K562 (cell line): Measurements from ENCODE around the gene USP46. TPM values are rescaled to one million over a fixed set of nuclear protein-coding genes. Genes with fewer than 3 reads are reported as not detected.

Experiments used
- ATAC-seq: fragments of 200-7000 bp; cut with Tn5 transposase; 3 replicates; pipeline ENCODE4 v1.9.1; 2020; ENCODE audit warnings: moderate library complexity
- BruUV-seq: library from RNA; stranded (reverse); fragments of 400-500 nt; replicated peaks from 2 replicates; lab custom pipeline; 2021; lab: Mats Ljungman, UMichigan
- CTCF ChIA-PET: fragments of 300-600 bp; formaldehyde crosslinking; extraction: SDS; loops from one replicate; lab custom pipeline; 2021; ENCODE audit warnings: low intra/inter-chr PET ratio; lab: Yijun Ruan, JAX
- POLR2A ChIA-PET: fragments of 300-600, 350-650 bp; sonication (Branson Sonifier 250); formaldehyde crosslinking; extraction: SDS; loops from one replicate; lab custom pipeline; 2021; ENCODE audit warnings: antibody characterized with exemption, inconsistent platforms; lab: Yijun Ruan, JAX
- DNase-seq, 4 experiments: peaks; one replicate each; pipeline versions ENCODE4 v3.0.0 to v3.0.0-alpha.2; 2011 to 2018; ENCODE audit warnings: low spot score in 3 of 4, mixed read lengths in 3 of 4; ENCODE audit errors: extremely low read depth in 1 of 4
- FAIRE-seq: peaks from 2 replicates; lab custom pipeline; 2011; peaks lifted over from hg19 to GRCh38; lab: Jason Lieb, UNC
- H2AFZ ChIP-seq: 2 replicates; pipeline ENCODE4 v1.6.0; 2011; ENCODE audit warnings: low read depth, low read length, control low read depth, inconsistent platforms
- H3K27ac ChIP-seq: fragments of 200-600 bp; 3 replicates; pipeline ENCODE4 v1.8.0; 2011; ENCODE audit warnings: low read depth, mild to moderate bottlenecking, control low read depth, inconsistent platforms, low read length, moderate library complexity, mixed read lengths; ENCODE audit errors: extremely low read depth
- H3K27me3 ChIP-seq, 2 experiments: fragments of 300-600 bp in 1 of 2; 2 replicates in 1 of 2; 3 replicates in 1 of 2; pipeline versions ENCODE4 v1.6.0 to v1.8.0; 2011; ENCODE audit warnings: inconsistent platforms in 2 of 2, low read length in 2 of 2, mild to moderate bottlenecking in 1 of 2, mixed read lengths in 1 of 2, moderate library complexity in 1 of 2; ENCODE audit not compliant: control insufficient read depth in 2 of 2, insufficient read depth in 2 of 2
- H3K36me3 ChIP-seq: fragments of 300-600 bp; 3 replicates; pipeline ENCODE4 v1.8.0; 2011; ENCODE audit warnings: mild to moderate bottlenecking, low read length, inconsistent platforms; ENCODE audit not compliant: control insufficient read depth, insufficient read depth
- H3K4me1 ChIP-seq, 2 experiments: fragments of 200-600 bp in 1 of 2; replicated peaks in 1 of 2; 2 replicates in 1 of 2; 3 replicates in 1 of 2; pipeline versions ENCODE4 v1.5.1 to v1.8.0; 2011; ENCODE audit warnings: inconsistent platforms in 2 of 2, low read length in 2 of 2, mild to moderate bottlenecking in 1 of 2, mixed read lengths in 1 of 2, moderate library complexity in 1 of 2; ENCODE audit not compliant: control insufficient read depth in 2 of 2, insufficient read depth in 2 of 2
- H3K4me2 ChIP-seq: 2 replicates; pipeline ENCODE4 v1.6.1; 2011; ENCODE audit warnings: low read length, control low read depth, inconsistent platforms, mixed read lengths; ENCODE audit not compliant: insufficient read depth
- H3K4me3 ChIP-seq: fragments of 200-600 bp; sonication (generic), shearing (Covaris generic); 2 replicates; pipeline ENCODE4 v1.5.1; 2016; ENCODE audit warnings: control low read depth, inconsistent platforms
- H3K79me2 ChIP-seq: fragments of 200-600 bp; 3 replicates; pipeline ENCODE4 v1.8.0; 2011; ENCODE audit warnings: low read length, inconsistent platforms; ENCODE audit not compliant: control insufficient read depth, insufficient read depth
- H3K9ac ChIP-seq, 2 experiments: 2 replicates each; pipeline versions ENCODE4 v1.6.0 to v1.6.1; 2011; ENCODE audit warnings: low read depth in 2 of 2, low read length in 2 of 2, control low read depth in 1 of 2, inconsistent platforms in 1 of 2, mild to moderate bottlenecking in 1 of 2, mixed read lengths in 1 of 2; ENCODE audit not compliant: insufficient read depth in 1 of 2
- H3K9me1 ChIP-seq: one replicate; pipeline ENCODE4 v1.6.0; 2011; ENCODE audit warnings: inconsistent platforms, mild to moderate bottlenecking, low read length, moderate library complexity; ENCODE audit not compliant: control insufficient read depth, insufficient read depth
- H3K9me3 ChIP-seq: replicated peaks from 2 replicates; pipeline ENCODE4 v1.5.1; 2011; ENCODE audit warnings: low read depth, low read length, inconsistent platforms; ENCODE audit not compliant: control insufficient read depth, insufficient read depth
- H4K20me1 ChIP-seq: replicated peaks from 2 replicates; pipeline ENCODE4 v1.6.1; 2011; ENCODE audit warnings: low read length, inconsistent platforms, mixed read lengths; ENCODE audit not compliant: control insufficient read depth, insufficient read depth
- CC2D1A ChIP-seq: fragments of 450-650 bp; IDR thresholded peaks from 2 replicates; pipeline ENCODE4 v1.6.1; 2017; ENCODE audit warnings: mild to moderate bottlenecking
- FOXA1 ChIP-seq: fragments of 450-650 bp; IDR thresholded peaks from 2 replicates; pipeline ENCODE4 v1.6.1; 2016; ENCODE audit warnings: mild to moderate bottlenecking, borderline replicate concordance
- KLF13 ChIP-seq: fragments of 450-650 bp; IDR thresholded peaks from 2 replicates; pipeline ENCODE4 v1.6.1; 2016; ENCODE audit warnings: missing genetic modification characterization, low read depth, mild to moderate bottlenecking, missing compliant biosample characterization, moderate library complexity, borderline replicate concordance
- SMARCB1 ChIP-seq: IDR thresholded peaks from 2 replicates; pipeline ENCODE4 v1.6.1; 2011; ENCODE audit warnings: improper control_type of control experiment, low read depth; ENCODE audit not compliant: insufficient read length
- SUPT5H ChIP-seq: fragments of 450-650 bp; IDR thresholded peaks from 2 replicates; pipeline ENCODE4 v1.6.1; 2016
- XRCC3 ChIP-seq: fragments of 450-650 bp; IDR thresholded peaks from 2 replicates; pipeline ENCODE4 v1.6.1; 2017; ENCODE audit warnings: mild to moderate bottlenecking, moderate library complexity
- ZKSCAN3 ChIP-seq: fragments of 250-450 bp; sonication (Bioruptor Pico); IDR thresholded peaks from 2 replicates; pipeline ENCODE4 v1.4.0; 2020
- ZNF57 ChIP-seq: fragments of 450-650 bp; formaldehyde crosslinking; IDR thresholded peaks from 2 replicates; pipeline ENCODE4 v1.4.0; 2020; ENCODE audit warnings: mild to moderate bottlenecking, moderate library complexity
- WGBS: fragments of 100-300 bp; shearing (Covaris generic); methylation state at CpG from one replicate; pipeline ENCODE4 v1.1.6; 2016; ENCODE audit warnings: low coverage, mixed read lengths; ENCODE audit not compliant: insufficient coverage; ENCODE audit errors: missing lambda C conversion rate; 5-methylcytosine and 5-hydroxymethylcytosine counted together
- in situ Hi-C: fragments of 300-500 bp; cut with MboI; formaldehyde crosslinking; loops from 4 replicates; pipeline ENCODE4 v1.15.0; 2018; ENCODE audit warnings: inconsistent platforms, mixed read lengths
- intact Hi-C: fragments of 100-400 bp; cut with micrococcal nuclease; formaldehyde crosslinking; loops from 2 replicates; pipeline ENCODE4 v1.14.2; 2022
- polyA plus RNA-seq, 8 experiments: library from polyadenylated mRNA; depleted of rRNA in 4 of 8; stranded (reverse) in 5 of 8; unstranded in 3 of 8; fragments of >200 nt; fragmentation: Nextera tagmentation in 2 of 8; fragmentation: Illumina TruSeq in 1 of 8; extraction: Ambion mirVana in 2 of 8; extraction: Trizol in 1 of 8; gene quantifications; 2 replicates each; pipeline versions ENCODE4 v1.2.1 to v1.2.3, GENCODE V29; 2011 to 2014; ENCODE audit warnings: inconsistent platforms in 1 of 8, missing spikeins in 1 of 8
- total RNA-seq, 7 experiments: library from RNA; depleted of rRNA in 6 of 7; stranded (reverse); fragments of >200 nt in 6 of 7; fragmentation: Illumina TruSeq in 2 of 7; extraction: Trizol in 2 of 7; gene quantifications; 2 replicates each; pipeline versions ENCODE4 v1.2.1 to v1.2.3, GENCODE V29; 2011 to 2021; ENCODE audit warnings: low replicate concordance in 1 of 7
- TF ChIP-seq, protein P1 (sequence below): IDR thresholded peaks from 2 replicates; pipeline ENCODE4 v1.6.1; 2011; ENCODE audit not compliant: insufficient read length; ENCODE audit errors: extremely low read depth
- TF ChIP-seq, protein P2 (sequence below): fragments of 450-650 bp; IDR thresholded peaks from 2 replicates; pipeline ENCODE4 v1.6.1; 2018; ENCODE audit warnings: mild to moderate bottlenecking, low read depth; ENCODE audit not compliant: partially characterized antibody

USP46 gene
- total and polyA plus RNA-seq, 9 of the 15 experiments (the other 6 are each of a cell fraction or from before 2014, with no cell fraction given): 3.0 to 11.7 (median 8.4) TPM

DNA sequence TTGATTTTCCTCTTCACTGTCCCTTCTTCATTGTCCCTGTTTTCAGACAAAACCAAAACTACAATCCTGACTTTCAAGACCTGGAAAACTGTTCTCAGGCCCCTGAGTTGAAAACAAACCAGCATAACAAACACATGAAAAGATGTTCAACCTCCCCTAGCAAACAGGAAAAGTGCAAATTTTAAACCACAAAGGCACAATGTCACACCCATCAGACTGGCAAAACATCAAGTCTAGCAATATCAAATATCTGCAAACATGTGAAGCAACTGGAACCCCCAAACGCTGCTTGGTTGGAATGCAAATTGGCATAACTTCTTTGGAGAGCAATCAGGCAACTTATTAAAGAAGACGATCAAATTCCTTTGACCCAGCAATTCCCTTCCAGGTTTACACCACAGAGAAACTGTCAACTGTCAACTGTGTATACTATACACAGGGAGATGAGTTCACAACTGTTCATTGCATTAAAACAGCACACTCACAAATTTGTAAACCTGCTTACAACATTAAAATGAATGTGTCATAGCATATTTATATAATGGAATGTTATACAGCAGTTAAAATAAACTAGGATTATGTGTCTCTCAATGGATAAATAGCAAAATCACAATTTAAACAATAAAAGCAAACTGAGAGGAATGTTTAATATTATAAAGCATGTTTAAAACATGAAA lies 7.0 kb downstream of the USP46 start:
- no peak overlapping the region for H3K4me3 ChIP-seq
- no peaks in the 10 kb centered on the region for H3K9me1 ChIP-seq
- no peak overlapping the region for H3K4me2 ChIP-seq
- CTCF ChIA-PET: no interaction called here
- no peaks in the 10 kb centered on the region for H4K20me1 ChIP-seq
- FAIRE-seq (no peak), ATAC-seq (no peak), DNase-seq (no peak)
- intact Hi-C loops: no loop called here
- H3K9ac ChIP-seq: no peak overlapping the region
- no peak overlapping the region for H3K27ac ChIP-seq
- TF ChIP-seq XRCC3 (no peak), ZKSCAN3 (CRISPR knock-in tag) (no peak), ZNF57 (no peak), CC2D1A (no peak), SUPT5H (no peak), SMARCB1 (no peak), FOXA1 (no peak), KLF13 (no peak)
- TF ChIP-seq, protein P1, sequence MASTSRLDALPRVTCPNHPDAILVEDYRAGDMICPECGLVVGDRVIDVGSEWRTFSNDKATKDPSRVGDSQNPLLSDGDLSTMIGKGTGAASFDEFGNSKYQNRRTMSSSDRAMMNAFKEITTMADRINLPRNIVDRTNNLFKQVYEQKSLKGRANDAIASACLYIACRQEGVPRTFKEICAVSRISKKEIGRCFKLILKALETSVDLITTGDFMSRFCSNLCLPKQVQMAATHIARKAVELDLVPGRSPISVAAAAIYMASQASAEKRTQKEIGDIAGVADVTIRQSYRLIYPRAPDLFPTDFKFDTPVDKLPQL: no peak
- TF ChIP-seq, protein P2, sequence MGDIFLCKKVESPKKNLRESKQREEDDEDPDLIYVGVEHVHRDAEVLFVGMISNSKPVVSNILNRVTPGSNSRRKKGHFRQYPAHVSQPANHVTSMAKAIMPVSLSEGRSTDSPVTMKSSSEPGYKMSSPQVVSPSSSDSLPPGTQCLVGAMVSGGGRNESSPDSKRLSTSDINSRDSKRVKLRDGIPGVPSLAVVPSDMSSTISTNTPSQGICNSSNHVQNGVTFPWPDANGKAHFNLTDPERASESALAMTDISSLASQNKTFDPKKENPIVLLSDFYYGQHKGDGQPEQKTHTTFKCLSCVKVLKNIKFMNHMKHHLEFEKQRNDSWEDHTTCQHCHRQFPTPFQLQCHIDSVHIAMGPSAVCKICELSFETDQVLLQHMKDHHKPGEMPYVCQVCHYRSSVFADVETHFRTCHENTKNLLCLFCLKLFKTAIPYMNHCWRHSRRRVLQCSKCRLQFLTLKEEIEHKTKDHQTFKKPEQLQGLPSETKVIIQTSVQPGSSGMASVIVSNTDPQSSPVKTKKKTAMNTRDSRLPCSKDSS: no peak
- H3K36me3 ChIP-seq: no peaks in the 10 kb centered on the region
- 20% methylated on average over 2 of the region's 2 CpGs for WGBS
- POLR2A ChIA-PET: interaction anchor here (0.7 kb wide), 1 partner anchor 10 kb away, joined by 3 read pairs; no protein-coding TSS in a partner anchor
- BruUV-seq: no TSS peak
- no peaks in the 10 kb centered on the region for H3K27me3 ChIP-seq
- H3K4me1 ChIP-seq: no peaks in the 10 kb centered on the region; a peak in 1 of 5 replicates
- no peak overlapping the region for H2AFZ ChIP-seq
- H3K79me2 ChIP-seq: 0 out of 3 replicates have a peak, but pooled peaks cover 3% of the 10 kb centered on the region
- no peaks in the 10 kb centered on the region for H3K9me3 ChIP-seq
- in situ Hi-C loops: no loop called here
